Osteocyte (in vitro differentiated cells): Measurements from ENCODE around the gene KRT6A. TPM values are rescaled to one million over a fixed set of nuclear protein-coding genes. Genes with fewer than 3 reads are reported as not detected.
"Not testable (repeated sequence)": the region's sequence is repeated elsewhere in the genome, so short reads cannot be mapped to it uniquely, and the experiment has no call there.

Source experiments
- DNase-seq: peaks from one replicate; pipeline ENCODE4 v3.0.0; 2021; ENCODE audit warnings: mixed read lengths; ENCODE audit not compliant: unreplicated experiment; ENCODE audit errors: extremely low spot score
- H3K27ac Mint-ChIP-seq: one replicate; pipeline ENCODE4 v1.8.0; 2021; ENCODE audit warnings: mild to moderate bottlenecking, mixed read lengths; ENCODE audit not compliant: unreplicated experiment
- H3K27me3 Mint-ChIP-seq: one replicate; pipeline ENCODE4 v1.8.0; 2021; ENCODE audit warnings: mixed read lengths; ENCODE audit not compliant: unreplicated experiment
- H3K36me3 Mint-ChIP-seq: one replicate; pipeline ENCODE4 v1.8.0; 2021; ENCODE audit warnings: mixed read lengths; ENCODE audit not compliant: unreplicated experiment
- H3K4me1 Mint-ChIP-seq: one replicate; pipeline ENCODE4 v1.8.0; 2021; ENCODE audit warnings: mixed read lengths; ENCODE audit not compliant: unreplicated experiment
- H3K4me3 Mint-ChIP-seq: one replicate; pipeline ENCODE4 v1.8.0; 2021; ENCODE audit warnings: mild to moderate bottlenecking, moderate library complexity, mixed read lengths; ENCODE audit not compliant: unreplicated experiment
- H3K9me3 Mint-ChIP-seq: one replicate; pipeline ENCODE4 v1.8.0; 2021; ENCODE audit warnings: mixed read lengths; ENCODE audit not compliant: unreplicated experiment
- CTCF ChIP-seq: fragments of 200-600 bp; sonication (generic); IDR thresholded peaks from 2 replicates; pipeline ENCODE4 v1.5.0; 2021; ENCODE audit warnings: antibody characterized with exemption, mild to moderate bottlenecking, moderate library complexity
- total RNA-seq: library from RNA; stranded (reverse); gene quantifications from 2 replicates; pipeline ENCODE4 v1.2.1, GENCODE V29; 2021

Gene KRT6A
- total RNA-seq, 1 donor from 2014 or later, result not detected

DNA sequence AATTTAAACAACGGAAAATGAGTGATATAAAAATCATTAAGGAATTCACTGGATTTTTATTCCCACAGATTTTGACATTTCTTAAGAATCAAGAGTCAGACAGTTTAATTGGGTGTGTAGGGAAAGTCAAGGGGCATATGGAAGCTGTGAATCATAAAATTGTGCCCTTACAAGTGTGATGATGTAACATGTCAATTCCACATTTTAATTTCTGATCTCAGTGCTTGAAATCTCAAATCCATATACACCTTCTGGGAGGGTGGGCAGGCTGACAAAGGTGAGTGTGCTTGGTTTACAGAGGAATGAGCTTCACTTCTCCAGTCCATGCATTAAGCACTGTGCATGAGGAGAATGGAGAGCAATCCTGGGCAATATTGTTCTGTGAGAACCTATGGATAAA is 1.0 kb upstream of the KRT6A start:
- Mint-ChIP-seq H3K4me3 (no peak overlapping the region), H3K27me3 (peaks cover 74% of the 10 kb centered on the region), H3K36me3 (no peaks in the 10 kb centered on the region), H3K4me1 (peaks cover 5% of the 10 kb centered on the region), H3K27ac (no peak overlapping the region), H3K9me3 (no peaks in the 10 kb centered on the region)
- no peak for TF ChIP-seq CTCF
- DNase-seq, result no peak

- H3K27me3 Mint-ChIP-seq, result peaks cover 72% of the 10 kb centered on the region
- not testable (repeated sequence) for H3K9me3 Mint-ChIP-seq, H3K4me3 Mint-ChIP-seq, H3K36me3 Mint-ChIP-seq, H3K4me1 Mint-ChIP-seq, DNase-seq, H3K27ac Mint-ChIP-seq
These were observed 652 bp downstream of the KRT6A start for GRCh38 chr12:52492405-52492804.

- H3K9me3 Mint-ChIP-seq, H3K27ac Mint-ChIP-seq, H3K36me3 Mint-ChIP-seq, H3K4me3 Mint-ChIP-seq, H3K4me1 Mint-ChIP-seq, DNase-seq: not testable (repeated sequence)
- peaks cover 74% of the 10 kb centered on the region for H3K27me3 Mint-ChIP-seq
These were observed 1.6 kb downstream of the KRT6A start for GRCh38 chr12:52491495-52491894.

DNA sequence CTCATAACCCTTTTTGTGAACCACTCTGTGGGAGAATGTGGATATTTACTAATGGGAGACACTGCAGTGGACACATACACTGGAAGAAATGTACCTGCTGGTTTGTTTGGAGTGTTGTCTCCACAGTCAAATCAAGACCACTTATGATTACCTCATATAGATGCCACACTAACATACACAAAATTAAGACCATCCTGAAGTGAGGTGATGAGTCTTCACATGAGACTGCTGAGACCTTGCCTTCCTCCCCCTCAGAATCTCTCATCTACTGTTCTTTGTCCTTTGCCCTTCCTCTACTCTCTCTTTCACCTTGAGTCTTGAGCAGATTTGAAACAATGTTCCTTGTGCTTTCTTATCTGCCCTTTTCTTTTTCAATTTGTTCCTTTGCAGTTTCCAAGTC is 4.3 kb downstream of the KRT6A start:
- H3K9me3 Mint-ChIP-seq, result peaks cover 8% of the 10 kb centered on the region
- no peaks in the 10 kb centered on the region for H3K4me1 Mint-ChIP-seq
- H3K27me3 Mint-ChIP-seq, result peaks cover 78% of the 10 kb centered on the region
- no peak overlapping the region for H3K27ac Mint-ChIP-seq
- TF ChIP-seq CTCF, result no peak
- no peaks in the 10 kb centered on the region for H3K36me3 Mint-ChIP-seq
- H3K4me3 Mint-ChIP-seq, result no peak overlapping the region
- DNase-seq, result no peak

DNA sequence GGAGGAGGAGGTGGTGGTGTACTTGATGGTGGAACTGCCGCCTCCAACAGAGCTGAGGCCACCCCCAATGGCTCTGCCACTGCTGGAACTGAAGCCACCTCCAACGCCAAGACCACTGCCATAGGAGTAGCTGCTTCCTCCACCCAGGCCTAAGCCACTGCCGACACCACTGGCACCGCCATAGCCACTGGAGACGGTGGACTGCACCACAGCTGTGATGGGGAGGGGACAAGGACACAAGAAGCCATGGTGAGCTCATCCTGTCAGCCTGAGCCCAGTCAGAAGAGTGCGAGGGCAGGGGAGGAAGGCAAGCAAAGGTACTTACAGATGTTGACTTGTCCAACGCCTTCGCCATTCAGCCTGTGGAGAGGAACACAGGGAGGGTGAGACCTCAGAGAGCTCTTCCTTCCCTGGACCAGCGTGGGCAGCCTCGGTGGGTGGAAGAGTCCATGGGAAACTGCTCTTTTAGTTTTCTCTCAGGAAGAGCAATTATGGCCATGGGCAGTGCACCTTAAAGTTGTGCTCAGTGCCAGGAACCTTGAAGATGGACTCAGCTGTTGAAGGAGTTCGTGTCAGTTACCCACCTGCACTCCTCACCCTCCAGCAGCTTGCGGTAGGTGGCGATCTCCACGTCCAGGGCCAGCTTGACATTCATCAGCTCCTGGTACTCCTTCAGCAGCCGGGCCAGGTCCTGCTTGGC is 5.2 kb downstream of the KRT6A start:
- peaks cover 78% of the 10 kb centered on the region for H3K27me3 Mint-ChIP-seq
- H3K4me3 Mint-ChIP-seq, H3K4me1 Mint-ChIP-seq, H3K36me3 Mint-ChIP-seq, H3K9me3 Mint-ChIP-seq, DNase-seq, H3K27ac Mint-ChIP-seq: not testable (repeated sequence)

- no peak for DNase-seq
- no peak overlapping the region for H3K4me3 Mint-ChIP-seq
- H3K9me3 Mint-ChIP-seq, result peaks cover 8% of the 10 kb centered on the region
- H3K36me3 Mint-ChIP-seq, result no peaks in the 10 kb centered on the region
- no peak overlapping the region for H3K27ac Mint-ChIP-seq
- no peak for TF ChIP-seq CTCF
- H3K4me1 Mint-ChIP-seq, result no peaks in the 10 kb centered on the region
- peaks cover 76% of the 10 kb centered on the region for H3K27me3 Mint-ChIP-seq
These were observed 5.8 kb downstream of the KRT6A start for GRCh38 chr12:52487211-52487610.
